ENCODE measurements around the gene PHF20. TPM values are rescaled to one million over a fixed set of nuclear protein-coding genes. Genes with fewer than 3 reads are reported as not detected.
A peak's percentile ranks its signal among the peaks of the same experiment; 100 is the strongest.

PHF20 gene
- total RNA-seq, 2 experiments from 2014 or later, result 57.9 to 58.8 TPM

GRCh38 chr20:35734777-35735649 lies 36.8 kb upstream of the PHF20 start:
- H3K4me1 Mint-ChIP-seq (ENCODE audit: low read depth), result peaks cover 69% of the 10 kb centered on the region
- peak overlapping the region; percentile 83 for H3K27ac Mint-ChIP-seq
- ATAC-seq (no peak), DNase-seq (no peak)
- H3K27me3 Mint-ChIP-seq, result no peaks in the 10 kb centered on the region
- POLR2A ChIA-PET, result interaction anchor here (0.6 to 36.9 kb wide), 7 partner anchors 7 to 233 kb away, joined by 3 to 1214 read pairs (median 6); partner anchors contain the start of genes NFS1, PHF20, RBM39 and ROMO1
- intact Hi-C loops (cut with micrococcal nuclease), result loop anchor here (5.0 kb wide), 2 partner anchors 38 to 73 kb away; partner anchors contain the start of genes CPNE1, NFS1, RBM12 and ROMO1
- H3K9me3 Mint-ChIP-seq, result no peaks in the 10 kb centered on the region
- H3K4me3 Mint-ChIP-seq, result peak overlapping the region; percentile 13
- no peak for TF ChIP-seq CTCF (IDR thresholded peaks at IDR 0.05)
- H3K36me3 Mint-ChIP-seq (ENCODE audit: low read depth), result peaks cover 80% of the 10 kb centered on the region
- CTCF ChIA-PET, result interaction anchor here (0.9 to 1.3 kb wide), 3 partner anchors 27 to 134 kb away, joined by 3 to 4 read pairs (median 3); no protein-coding TSS in a partner anchor

GRCh38 chr20:35735826-35736470 lies 35.9 kb upstream of the PHF20 start:
- no peak for DNase-seq
- no peak for ATAC-seq
- Mint-ChIP-seq H3K27me3 (no peaks in the 10 kb centered on the region), H3K36me3 (ENCODE audit: low read depth) (peaks cover 81% of the 10 kb centered on the region), H3K9me3 (no peaks in the 10 kb centered on the region), H3K4me1 (ENCODE audit: low read depth) (peaks cover 65% of the 10 kb centered on the region), H3K27ac (peak overlapping the region; percentile 83), H3K4me3 (peak overlapping the region; percentile 71)
- CTCF ChIA-PET, result no interaction called here
- POLR2A ChIA-PET, result interaction anchor here (0.6 to 36.9 kb wide), 5 partner anchors 8 to 287 kb away, joined by 3 to 1214 read pairs (median 8); partner anchors contain the start of genes NFS1, PHF20 and ROMO1
- no peak for TF ChIP-seq CTCF (IDR thresholded peaks at IDR 0.05)
- intact Hi-C loops (cut with micrococcal nuclease), result loop anchor here (5.0 kb wide), 1 partner anchor 74 kb away; the partner anchor contains the start of genes CPNE1 and RBM12

- ATAC-seq (no peak), DNase-seq (no peak)
- POLR2A ChIA-PET, result interaction anchor here (15.2 to 36.9 kb wide), 2 partner anchors 22 to 32 kb away, joined by 339 to 1214 read pairs; partner anchors contain the start of genes NFS1, PHF20 and ROMO1
- TF ChIP-seq CTCF (IDR thresholded peaks at IDR 0.05), result no peak
- peaks cover 84% of the 10 kb centered on the region for H3K36me3 Mint-ChIP-seq (ENCODE audit: low read depth)
- no peaks in the 10 kb centered on the region for H3K9me3 Mint-ChIP-seq
- intact Hi-C loops (cut with micrococcal nuclease), result loop anchor here (5.0 kb wide), 1 partner anchor 76 kb away; the partner anchor contains the start of genes CPNE1 and RBM12
- H3K27me3 Mint-ChIP-seq, result no peaks in the 10 kb centered on the region
- CTCF ChIA-PET, result no interaction called here
- H3K4me3 Mint-ChIP-seq, result peak overlapping the region; percentile 71
- H3K4me1 Mint-ChIP-seq (ENCODE audit: low read depth), result peaks cover 49% of the 10 kb centered on the region
- H3K27ac Mint-ChIP-seq, result peak overlapping the region; percentile 85
Observed at GRCh38 chr20:35737865-35738333, 33.9 kb upstream of the PHF20 start.

GRCh38 chr20:35738410-35739179 lies 33.2 kb upstream of the PHF20 start:
- POLR2A ChIA-PET, result interaction anchor here (0.7 to 36.9 kb wide), 6 partner anchors 23 to 215 kb away, joined by 3 to 1214 read pairs (median 4); partner anchors contain the start of genes NFS1, PHF20, ROMO1 and SCAND1

More at GRCh38 chr20:35738410-35739179, 33.2 kb upstream of the PHF20 start:
- CTCF ChIA-PET, result interaction anchor here (1.5 to 1.8 kb wide), 2 partner anchors 38 to 121 kb away, joined by 4 to 7 read pairs; no protein-coding TSS in a partner anchor
- Mint-ChIP-seq H3K4me1 (ENCODE audit: low read depth) (peaks cover 50% of the 10 kb centered on the region), H3K9me3 (no peaks in the 10 kb centered on the region), H3K36me3 (ENCODE audit: low read depth) (peaks cover 80% of the 10 kb centered on the region), H3K27ac (peak overlapping the region; percentile 85), H3K27me3 (no peaks in the 10 kb centered on the region), H3K4me3 (peak overlapping the region; percentile 71)
- TF ChIP-seq CTCF (IDR thresholded peaks at IDR 0.05), result no peak
- intact Hi-C loops (cut with micrococcal nuclease), result loop anchor here (5.0 kb wide), 1 partner anchor 76 kb away; the partner anchor contains the start of genes CPNE1 and RBM12
- no peak for ATAC-seq
- no peak for DNase-seq
